Muscle layer of colon (tissue), 2 donors: ENCODE data around the gene RHNO1.
A peak's percentile ranks its signal among the peaks of the same experiment; 100 is the strongest.
"Not testable (repeated sequence)": the region's sequence is repeated elsewhere in the genome, so short reads cannot be mapped to it uniquely, and the experiment has no call there.

Source experiments
- H3K27ac ChIP-seq: one replicate; pipeline ENCODE4 v1.7.0; 2013; ENCODE audit warnings: low read depth, mild to moderate bottlenecking, low read length, moderate library complexity
- H3K27me3 ChIP-seq, 2 donors: one replicate each; pipeline ENCODE4 v1.7.0; 2013; ENCODE audit warnings: low read length in 2 of 2, mild to moderate bottlenecking in 2 of 2; ENCODE audit not compliant: insufficient read depth in 2 of 2, control insufficient read depth in 1 of 2
- H3K36me3 ChIP-seq: one replicate; pipeline ENCODE4 v1.7.0; 2013; ENCODE audit warnings: mild to moderate bottlenecking, low read length; ENCODE audit not compliant: insufficient read depth
- H3K4me1 ChIP-seq: one replicate; pipeline ENCODE4 v1.7.0; 2013; ENCODE audit warnings: mild to moderate bottlenecking, low read length; ENCODE audit not compliant: insufficient read depth
- H3K4me3 ChIP-seq, 2 donors: one replicate each; pipeline ENCODE4 v1.7.0; 2013; ENCODE audit warnings: low read length in 2 of 2, low read depth in 1 of 2, mild to moderate bottlenecking in 1 of 2, moderate library complexity in 1 of 2
- H3K9ac ChIP-seq: one replicate; pipeline ENCODE4 v1.7.0; 2013; ENCODE audit warnings: low read length
- H3K9me3 ChIP-seq: one replicate; pipeline ENCODE4 v1.7.0; 2013; ENCODE audit warnings: mild to moderate bottlenecking, low read length
- donor health status: abdominal sarcoma.
- donor health status: Adenocarcinoma of cecum.

RHNO1 gene

GRCh38 chr12:2862876-2863275 is 14.1 kb upstream of the RHNO1 start:
- Histone ChIP-seq H3K27me3 (no peaks in the 10 kb centered on the region), H3K9ac (no peak overlapping the region), H3K27ac (no peak overlapping the region), H3K4me3 (no peak overlapping the region), H3K9me3 (no peaks in the 10 kb centered on the region), H3K4me1 (no peaks in the 10 kb centered on the region), H3K36me3 (no peaks in the 10 kb centered on the region)

GRCh38 chr12:2863402-2863801 is 13.6 kb upstream of the RHNO1 start:
- H3K27me3 ChIP-seq, H3K36me3 ChIP-seq, H3K27ac ChIP-seq, H3K4me1 ChIP-seq, H3K9ac ChIP-seq, H3K9me3 ChIP-seq, H3K4me3 ChIP-seq: not testable (repeated sequence)

- no peaks in the 10 kb centered on the region for H3K36me3 ChIP-seq
- no peak overlapping the region for H3K4me3 ChIP-seq
- H3K9ac ChIP-seq, result no peak overlapping the region
- no peaks in the 10 kb centered on the region for H3K27me3 ChIP-seq
- H3K27ac ChIP-seq, result no peak overlapping the region
- no peaks in the 10 kb centered on the region for H3K9me3 ChIP-seq
- H3K4me1 ChIP-seq, result no peaks in the 10 kb centered on the region
Observed at GRCh38 chr12:2864198-2864597, 12.8 kb upstream of the RHNO1 start.

- not testable (repeated sequence) for H3K27me3 ChIP-seq, H3K36me3 ChIP-seq, H3K4me3 ChIP-seq, H3K9ac ChIP-seq, H3K27ac ChIP-seq, H3K4me1 ChIP-seq, H3K9me3 ChIP-seq
Observed at GRCh38 chr12:2868986-2869632, 7.9 kb upstream of the RHNO1 start.

- Histone ChIP-seq H3K27me3 (no peaks in the 10 kb centered on the region), H3K9me3 (no peaks in the 10 kb centered on the region), H3K4me1 (peaks cover 15% of the 10 kb centered on the region), H3K4me3 (peak overlapping the region; percentile 74 to 83), H3K27ac (no peak overlapping the region), H3K9ac (no peak overlapping the region), H3K36me3 (no peaks in the 10 kb centered on the region)
Observed at GRCh38 chr12:2876431-2877046, 484 bp upstream of the RHNO1 start.

- peaks cover 15% of the 10 kb centered on the region for H3K4me1 ChIP-seq
- no peaks in the 10 kb centered on the region for H3K36me3 ChIP-seq
- peak overlapping the region; percentile 90 for H3K27ac ChIP-seq
- peak overlapping the region; percentile 74 to 83 for H3K4me3 ChIP-seq
- H3K9ac ChIP-seq, result peak overlapping the region; percentile 52
- no peaks in the 10 kb centered on the region for H3K27me3 ChIP-seq
- H3K9me3 ChIP-seq, result no peaks in the 10 kb centered on the region
Observed at GRCh38 chr12:2877953-2878732, 1.1 kb downstream of the RHNO1 start.

- Histone ChIP-seq H3K4me3 (no peak overlapping the region), H3K4me1 (peaks cover 15% of the 10 kb centered on the region), H3K9ac (no peak overlapping the region), H3K9me3 (no peaks in the 10 kb centered on the region), H3K36me3 (no peaks in the 10 kb centered on the region), H3K27me3 (no peaks in the 10 kb centered on the region), H3K27ac (no peak overlapping the region)
Observed at GRCh38 chr12:2879853-2880252, 2.8 kb downstream of the RHNO1 start.

GRCh38 chr12:2884810-2885209 is 7.8 kb downstream of the RHNO1 start:
- Histone ChIP-seq H3K27ac (no peak overlapping the region), H3K4me3 (no peak overlapping the region), H3K27me3 (no peaks in the 10 kb centered on the region), H3K9ac (no peak overlapping the region), H3K36me3 (peaks cover 4% of the 10 kb centered on the region), H3K4me1 (peaks cover 2% of the 10 kb centered on the region), H3K9me3 (no peaks in the 10 kb centered on the region)

GRCh38 chr12:2886768-2887450 is 9.9 kb downstream of the RHNO1 start:
- Histone ChIP-seq H3K9ac (no peak overlapping the region), H3K4me1 (peaks cover 7% of the 10 kb centered on the region), H3K4me3 (no peak overlapping the region), H3K9me3 (no peaks in the 10 kb centered on the region), H3K27ac (no peak overlapping the region), H3K36me3 (peaks cover 4% of the 10 kb centered on the region), H3K27me3 (no peaks in the 10 kb centered on the region)

GRCh38 chr12:2890001-2890387 is 13.0 kb downstream of the RHNO1 start:
- Histone ChIP-seq H3K9me3 (no peaks in the 10 kb centered on the region), H3K27me3 (no peaks in the 10 kb centered on the region), H3K4me1 (peaks cover 17% of the 10 kb centered on the region), H3K9ac (peak overlapping the region; percentile 65), H3K27ac (peak overlapping the region; percentile 98), H3K36me3 (peaks cover 4% of the 10 kb centered on the region), H3K4me3 (peak overlapping the region; percentile 74 to 86)
